ENCODE measurements around the gene KCNN3. TPM values are rescaled to one million over a fixed set of nuclear protein-coding genes. Genes with fewer than 3 reads are reported as not detected.
A peak's percentile ranks its signal among the peaks of the same experiment; 100 is the strongest.

The KCNN3 gene
- total RNA-seq, 4 donors from 2014 or later = 5.0 to 30.0 (median 20.8) TPM

DNA sequence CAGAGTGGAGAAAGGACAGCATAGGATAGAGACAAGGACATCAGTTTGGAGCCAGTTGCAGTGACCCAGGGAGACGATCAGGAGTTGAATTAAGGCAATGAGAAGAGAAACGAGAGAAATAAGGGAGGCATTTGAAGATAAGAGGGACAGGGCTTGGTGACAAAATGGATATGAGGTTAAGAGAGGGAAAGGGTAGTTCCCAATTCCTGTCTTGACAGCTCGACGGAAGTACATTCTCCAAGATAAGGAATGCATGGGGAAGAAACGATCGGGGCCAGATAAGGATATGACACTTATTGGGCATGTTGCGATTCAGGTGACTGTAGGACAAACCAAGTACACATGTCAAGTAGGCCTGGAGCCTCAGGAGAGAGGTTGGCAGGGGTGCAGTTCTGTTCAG is 18.7 kb upstream of the KCNN3 start:
- Histone ChIP-seq H3K27me3 (no peaks in the 10 kb centered on the region), H3K4me1 (no peaks in the 10 kb centered on the region), H3K27ac (no peak overlapping the region), H3K9me3 (no peaks in the 10 kb centered on the region), H3K36me3 (no peaks in the 10 kb centered on the region), H3K4me3 (no peak overlapping the region)
- TF ChIP-seq CTCF (IDR thresholded peaks at IDR 0.05 in 4 of 5, conservative IDR thresholded peaks at IDR 0.05 in 1 of 5) = no peak
- TF ChIP-seq POLR2A (IDR thresholded peaks at IDR 0.05) = no peak
- intact Hi-C loops (cut with DNase I; ENCODE audit: low total_unique reads) = no loop called here
- ATAC-seq = no peak
- DNase-seq = no peak
- in situ Hi-C loops (cut with MboI; ENCODE audit: low sequenced_read_pairs in 4 of 4) = loop anchor here in 3 of 4 donors (10.0 kb wide), 2 partner anchors 314 to 324 kb away; partner anchors contain the start of gene CHRNB2 (in 2 of the 3)

- DNase-seq (no peak), ATAC-seq (no peak)
- in situ Hi-C loops (cut with MboI; ENCODE audit: low sequenced_read_pairs in 4 of 4) (loop anchor here in 3 of 4 donors (10.0 kb wide), 2 partner anchors 312 to 322 kb away; partner anchors contain the start of gene CHRNB2 (in 2 of the 3)), intact Hi-C loops (cut with DNase I; ENCODE audit: low total_unique reads) (no loop called here)
- TF ChIP-seq POLR2A (IDR thresholded peaks at IDR 0.05) = no peak
- no peak for TF ChIP-seq CTCF (IDR thresholded peaks at IDR 0.05 in 4 of 5, conservative IDR thresholded peaks at IDR 0.05 in 1 of 5)
- Histone ChIP-seq H3K36me3 (no peaks in the 10 kb centered on the region), H3K9me3 (no peaks in the 10 kb centered on the region), H3K27me3 (no peaks in the 10 kb centered on the region), H3K4me1 (no peaks in the 10 kb centered on the region), H3K4me3 (no peak overlapping the region), H3K27ac (no peak overlapping the region)
Measured at GRCh38 chr1:154886281-154887015, 16.4 kb upstream of the KCNN3 start.

GRCh38 chr1:154884869-154885701 is 15.0 kb upstream of the KCNN3 start:
- no peak for ATAC-seq
- Histone ChIP-seq H3K27ac (no peak overlapping the region), H3K36me3 (no peaks in the 10 kb centered on the region), H3K4me1 (no peaks in the 10 kb centered on the region), H3K4me3 (no peak overlapping the region), H3K9me3 (no peaks in the 10 kb centered on the region), H3K27me3 (no peaks in the 10 kb centered on the region)
- intact Hi-C loops (cut with DNase I; ENCODE audit: low total_unique reads) (no loop called here), in situ Hi-C loops (cut with MboI; ENCODE audit: low sequenced_read_pairs in 4 of 4) (loop anchor here (5.0 to 10.0 kb wide), 3 partner anchors 218 to 320 kb away; partner anchors contain the start of gene CHRNB2 (in 2 of the 4))
- DNase-seq = no peak
- TF ChIP-seq POLR2A (IDR thresholded peaks at IDR 0.05) = no peak
- no peak for TF ChIP-seq CTCF (IDR thresholded peaks at IDR 0.05 in 4 of 5, conservative IDR thresholded peaks at IDR 0.05 in 1 of 5)

DNA sequence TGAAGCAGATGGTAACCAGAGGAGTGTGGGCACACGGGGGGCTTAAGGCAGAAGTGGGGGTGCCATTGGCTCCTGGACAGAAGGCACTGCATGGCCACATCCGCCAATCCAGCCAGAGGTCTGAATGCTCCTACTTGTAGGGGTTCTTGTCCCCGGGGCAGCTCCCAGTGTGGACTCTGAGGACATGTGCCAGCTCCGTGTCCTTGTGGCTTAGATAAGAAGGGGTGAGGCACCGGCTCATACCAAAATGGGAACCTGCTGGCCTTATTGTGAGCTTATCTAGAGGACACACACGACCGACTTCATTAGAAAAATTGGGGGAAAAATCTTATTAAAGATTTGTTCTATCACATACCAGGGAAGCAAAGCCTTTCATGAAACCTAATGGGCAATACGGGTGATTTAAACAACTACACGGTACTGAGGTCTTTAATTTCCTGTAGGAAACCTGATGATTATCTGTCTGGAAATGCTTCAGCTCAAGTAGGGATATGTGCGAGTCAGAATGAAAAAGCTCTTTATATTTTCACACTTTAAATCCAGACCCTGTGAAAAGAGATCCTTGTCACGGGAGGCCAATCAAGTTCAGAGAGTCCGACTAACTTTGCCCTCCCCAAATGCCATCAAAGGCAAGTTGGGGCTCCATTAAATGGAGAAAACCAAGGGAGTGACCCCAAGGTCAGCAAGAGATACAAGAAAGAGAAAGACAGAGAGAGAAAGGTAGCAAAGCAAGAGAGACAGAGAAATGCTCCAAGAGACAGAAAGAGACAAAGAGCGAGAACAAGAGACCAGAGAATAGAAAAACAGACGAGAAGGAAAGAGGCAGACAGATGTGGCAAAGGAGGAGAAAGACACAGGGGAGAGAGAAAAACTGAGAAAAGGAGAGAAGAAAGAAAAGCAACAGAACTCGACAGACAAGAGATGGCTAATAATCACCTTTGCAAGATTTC is 14.1 kb upstream of the KCNN3 start:
- Histone ChIP-seq H3K27me3 (no peaks in the 10 kb centered on the region), H3K4me3 (no peak overlapping the region), H3K36me3 (no peaks in the 10 kb centered on the region), H3K27ac (peak overlapping the region in 1 of 4 donors; percentile 55), H3K4me1 (no peaks in the 10 kb centered on the region), H3K9me3 (no peaks in the 10 kb centered on the region)
- DNase-seq = no peak
- no peak for TF ChIP-seq CTCF (IDR thresholded peaks at IDR 0.05 in 4 of 5, conservative IDR thresholded peaks at IDR 0.05 in 1 of 5)
- no peak for TF ChIP-seq POLR2A (IDR thresholded peaks at IDR 0.05)
- intact Hi-C loops (cut with DNase I; ENCODE audit: low total_unique reads) = no loop called here
- ATAC-seq = no peak
- in situ Hi-C loops (cut with MboI; ENCODE audit: low sequenced_read_pairs in 4 of 4) = loop anchor here (5.0 to 10.0 kb wide), 3 partner anchors 217 to 319 kb away; partner anchors contain the start of gene CHRNB2 (in 2 of the 4)
